ENCODE data around the gene COASY.
"Not testable (repeated sequence)": the region's sequence is repeated elsewhere in the genome, so short reads cannot be mapped to it uniquely, and the experiment has no call there.

DNA sequence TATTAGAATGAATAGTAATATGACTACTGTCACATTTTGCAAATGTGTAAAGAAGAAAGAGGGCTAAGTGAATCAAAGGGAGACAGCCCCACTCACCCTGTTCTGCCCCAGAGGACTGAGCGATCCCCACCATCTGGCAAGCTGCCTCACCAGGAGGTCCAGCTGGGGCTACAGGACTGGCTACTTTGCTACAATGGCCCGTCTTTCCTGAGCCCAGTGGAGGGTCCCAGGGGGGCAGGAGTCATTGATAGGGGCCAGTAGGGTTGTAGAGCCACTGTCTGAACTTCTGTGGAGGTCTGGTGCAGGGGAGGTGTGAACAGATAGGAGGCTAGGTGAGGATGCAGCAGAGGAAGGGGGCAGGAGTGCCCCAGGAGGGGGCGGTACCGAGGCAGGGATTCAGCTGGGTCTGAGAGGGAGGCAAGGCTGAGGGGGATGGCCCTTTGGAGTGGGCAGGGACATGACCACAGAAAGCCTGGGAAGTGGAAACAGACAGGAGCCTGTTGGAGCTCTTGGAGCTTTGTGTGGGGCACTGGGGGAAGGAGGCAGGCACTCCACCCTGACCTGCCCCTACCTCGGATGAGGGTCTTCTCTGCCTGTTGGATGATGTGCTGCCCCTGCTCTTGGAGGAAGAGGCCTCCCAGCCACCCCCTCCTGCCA is 5.9 kb upstream of the COASY start:
- TF ChIP-seq, protein P1, sequence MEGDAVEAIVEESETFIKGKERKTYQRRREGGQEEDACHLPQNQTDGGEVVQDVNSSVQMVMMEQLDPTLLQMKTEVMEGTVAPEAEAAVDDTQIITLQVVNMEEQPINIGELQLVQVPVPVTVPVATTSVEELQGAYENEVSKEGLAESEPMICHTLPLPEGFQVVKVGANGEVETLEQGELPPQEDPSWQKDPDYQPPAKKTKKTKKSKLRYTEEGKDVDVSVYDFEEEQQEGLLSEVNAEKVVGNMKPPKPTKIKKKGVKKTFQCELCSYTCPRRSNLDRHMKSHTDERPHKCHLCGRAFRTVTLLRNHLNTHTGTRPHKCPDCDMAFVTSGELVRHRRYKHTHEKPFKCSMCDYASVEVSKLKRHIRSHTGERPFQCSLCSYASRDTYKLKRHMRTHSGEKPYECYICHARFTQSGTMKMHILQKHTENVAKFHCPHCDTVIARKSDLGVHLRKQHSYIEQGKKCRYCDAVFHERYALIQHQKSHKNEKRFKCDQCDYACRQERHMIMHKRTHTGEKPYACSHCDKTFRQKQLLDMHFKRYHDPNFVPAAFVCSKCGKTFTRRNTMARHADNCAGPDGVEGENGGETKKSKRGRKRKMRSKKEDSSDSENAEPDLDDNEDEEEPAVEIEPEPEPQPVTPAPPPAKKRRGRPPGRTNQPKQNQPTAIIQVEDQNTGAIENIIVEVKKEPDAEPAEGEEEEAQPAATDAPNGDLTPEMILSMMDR (IDR thresholded peaks at IDR 0.05): not testable (repeated sequence)
- TF ChIP-seq POLR2AphosphoS5 (IDR thresholded peaks at IDR 0.05): not testable (repeated sequence)
